Keratinocyte (primary cell): ENCODE measurements around the gene SH2D2A. TPM values are rescaled to one million over a fixed set of nuclear protein-coding genes. Genes with fewer than 3 reads are reported as not detected.

ENCODE experiments used
- DNase-seq: peaks from one replicate; pipeline ENCODE4 v3.0.0-alpha.2; 2011; ENCODE audit warnings: low read depth, missing footprints, low spot score
- FAIRE-seq: peaks from 2 replicates; lab custom pipeline; 2011; peaks lifted over from hg19 to GRCh38; lab: Jason Lieb, UNC
- H2AFZ ChIP-seq: 2 replicates; pipeline ENCODE4 v1.6.0; 2012; ENCODE audit warnings: low read length, control low read depth, inconsistent platforms; ENCODE audit not compliant: control insufficient read depth
- H3K27ac ChIP-seq: 2 replicates; pipeline ENCODE4 v1.5.1; 2011; ENCODE audit warnings: low read length; ENCODE audit not compliant: control insufficient read depth, insufficient read depth
- H3K27me3 ChIP-seq: 3 replicates; pipeline ENCODE4 v1.6.0; 2011; ENCODE audit warnings: low read length; ENCODE audit not compliant: control insufficient read depth, insufficient read depth; ENCODE audit errors: extremely low read depth
- H3K36me3 ChIP-seq, 2 experiments: 2 replicates in 1 of 2; 3 replicates in 1 of 2; pipeline ENCODE4 v1.5.1; 2011; ENCODE audit warnings: low read length in 2 of 2, mild to moderate bottlenecking in 1 of 2; ENCODE audit not compliant: control insufficient read depth in 2 of 2, insufficient read depth in 2 of 2; ENCODE audit errors: extremely low read depth in 1 of 2
- H3K4me1 ChIP-seq: 3 replicates; pipeline ENCODE4 v1.5.1; 2011; ENCODE audit warnings: low read length; ENCODE audit not compliant: control insufficient read depth, insufficient read depth; ENCODE audit errors: extremely low read depth
- H3K4me2 ChIP-seq: 3 replicates; pipeline ENCODE4 v1.6.0; 2011; ENCODE audit warnings: low read depth, low read length; ENCODE audit not compliant: control insufficient read depth, insufficient read depth; ENCODE audit errors: extremely low read depth
- H3K4me3 ChIP-seq, 3 experiments: fragments of 200-600 bp in 1 of 3; sonication (generic) in 1 of 3; 2 replicates in 2 of 3; 3 replicates in 1 of 3; pipeline ENCODE4 v1.5.1; 2011 to 2016; ENCODE audit warnings: low read length in 3 of 3, mild to moderate bottlenecking in 3 of 3, control low read depth in 2 of 3, inconsistent platforms in 1 of 3, low read depth in 1 of 3, mixed read lengths in 1 of 3, mixed run types in 1 of 3, moderate library complexity in 1 of 3; ENCODE audit not compliant: control insufficient read depth in 2 of 3, insufficient read depth in 2 of 3; ENCODE audit errors: extremely low read depth in 1 of 3
- H3K79me2 ChIP-seq: 2 replicates; pipeline ENCODE4 v1.6.0; 2012; ENCODE audit warnings: low read length; ENCODE audit not compliant: control insufficient read depth, insufficient read depth
- H3K9ac ChIP-seq: 3 replicates; pipeline ENCODE4 v1.6.0; 2011; ENCODE audit warnings: low read length; ENCODE audit not compliant: control insufficient read depth, insufficient read depth; ENCODE audit errors: extremely low read depth
- H3K9me1 ChIP-seq: 3 replicates; pipeline ENCODE4 v1.6.0; 2011; ENCODE audit warnings: low read length; ENCODE audit not compliant: control insufficient read depth, insufficient read depth; ENCODE audit errors: extremely low read depth
- H3K9me3 ChIP-seq: 2 replicates; pipeline ENCODE4 v1.5.1; 2012; ENCODE audit warnings: low read depth, low read length; ENCODE audit not compliant: control insufficient read depth
- H4K20me1 ChIP-seq: 3 replicates; pipeline ENCODE4 v1.6.0; 2011; ENCODE audit warnings: low read length; ENCODE audit not compliant: control insufficient read depth, insufficient read depth; ENCODE audit errors: extremely low read depth
- EZH2 ChIP-seq: IDR thresholded peaks from one replicate; pipeline ENCODE4 v1.6.1; 2012; ENCODE audit warnings: inconsistent platforms, mild to moderate bottlenecking, low read length, moderate library complexity
- dilution Hi-C: fragments of 300-500 bp; cut with MboI; formaldehyde crosslinking; loops from one replicate; pipeline ENCODE4 v1.7.0; 2020; ENCODE audit warnings: low sequenced_read_pairs; ENCODE audit not compliant: extremely low pct_ligation_motif_present
- polyA plus RNA-seq, 5 experiments: library from polyadenylated mRNA; depleted of rRNA in 3 of 5; stranded (reverse) in 3 of 5; stranded (forward) in 1 of 5; unstranded in 1 of 5; fragments of >200 nt; gene quantifications; 1 replicate in 1 of 5; 2 replicates in 3 of 5; 3 replicates in 1 of 5; pipeline versions ENCODE4 v1.2.1 to v1.2.3, GENCODE V29; 2011 to 2012; ENCODE audit warnings: missing spikeins in 2 of 5, low read depth in 1 of 5, low replicate concordance in 1 of 5
- TF ChIP-seq, protein P1 (sequence below), 3 experiments: IDR thresholded peaks in 1 of 3; conservative IDR thresholded peaks in 1 of 3; optimal IDR thresholded peaks in 1 of 3; 2 replicates in 2 of 3; 3 replicates in 1 of 3; pipeline versions ENCODE3 to v1.5.1; 2011; ENCODE audit warnings: low read length in 3 of 3, mild to moderate bottlenecking in 3 of 3, moderate library complexity in 2 of 3, control low read depth in 1 of 3, inconsistent platforms in 1 of 3; ENCODE audit not compliant: insufficient read depth in 2 of 3; ENCODE audit errors: extremely low read depth in 1 of 3

The SH2D2A gene
- polyA plus RNA-seq, 1 donor (not counting 4 experiments of a cell fraction or from before 2014, with no cell fraction given), result 2.5 TPM

DNA sequence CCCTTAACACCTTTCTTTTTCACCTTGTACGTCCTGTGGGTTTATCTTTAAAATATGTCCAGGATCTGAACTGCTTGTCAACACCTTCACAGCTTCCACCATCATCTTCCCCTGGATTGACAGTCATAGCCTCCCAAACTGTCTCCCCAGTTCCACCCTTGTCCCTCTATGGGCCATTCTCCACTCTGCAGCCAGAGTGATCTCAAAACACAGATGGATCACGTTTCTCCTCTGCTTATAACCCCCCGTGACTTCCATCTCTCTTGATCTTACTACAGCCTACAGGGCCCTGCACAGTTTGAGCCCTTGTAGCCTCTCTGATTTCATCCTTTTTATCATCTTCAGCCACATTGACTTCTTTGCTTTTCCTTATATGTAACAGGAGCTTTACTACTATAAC lies 38.0 kb upstream of the SH2D2A start:
- no peak overlapping the region for H3K4me2 ChIP-seq
- no peak for FAIRE-seq
- no peaks in the 10 kb centered on the region for H3K9me3 ChIP-seq
- H3K27me3 ChIP-seq, result peaks cover 60% of the 10 kb centered on the region
- no peaks in the 10 kb centered on the region for H3K9me1 ChIP-seq
- H3K4me3 ChIP-seq, result no peak overlapping the region
- TF ChIP-seq, protein P1, sequence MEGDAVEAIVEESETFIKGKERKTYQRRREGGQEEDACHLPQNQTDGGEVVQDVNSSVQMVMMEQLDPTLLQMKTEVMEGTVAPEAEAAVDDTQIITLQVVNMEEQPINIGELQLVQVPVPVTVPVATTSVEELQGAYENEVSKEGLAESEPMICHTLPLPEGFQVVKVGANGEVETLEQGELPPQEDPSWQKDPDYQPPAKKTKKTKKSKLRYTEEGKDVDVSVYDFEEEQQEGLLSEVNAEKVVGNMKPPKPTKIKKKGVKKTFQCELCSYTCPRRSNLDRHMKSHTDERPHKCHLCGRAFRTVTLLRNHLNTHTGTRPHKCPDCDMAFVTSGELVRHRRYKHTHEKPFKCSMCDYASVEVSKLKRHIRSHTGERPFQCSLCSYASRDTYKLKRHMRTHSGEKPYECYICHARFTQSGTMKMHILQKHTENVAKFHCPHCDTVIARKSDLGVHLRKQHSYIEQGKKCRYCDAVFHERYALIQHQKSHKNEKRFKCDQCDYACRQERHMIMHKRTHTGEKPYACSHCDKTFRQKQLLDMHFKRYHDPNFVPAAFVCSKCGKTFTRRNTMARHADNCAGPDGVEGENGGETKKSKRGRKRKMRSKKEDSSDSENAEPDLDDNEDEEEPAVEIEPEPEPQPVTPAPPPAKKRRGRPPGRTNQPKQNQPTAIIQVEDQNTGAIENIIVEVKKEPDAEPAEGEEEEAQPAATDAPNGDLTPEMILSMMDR (optimal IDR thresholded peaks at IDR 0.05 in 1 of 3, IDR thresholded peaks at IDR 0.05 in 1 of 3, conservative IDR thresholded peaks at IDR 0.05 in 1 of 3; ENCODE audit: extremely low read depth in 1 of 3, insufficient read depth in 2 of 3, low read length in 3 of 3), result no peak
- no peak for TF ChIP-seq EZH2
- dilution Hi-C loops, result no loop called here
- H3K9ac ChIP-seq, result no peak overlapping the region
- no peaks in the 10 kb centered on the region for H3K36me3 ChIP-seq
- no peak overlapping the region for H3K27ac ChIP-seq
- no peak for DNase-seq
- H2AFZ ChIP-seq, result no peak overlapping the region
- H3K4me1 ChIP-seq, result peaks cover 4% of the 10 kb centered on the region
- no peaks in the 10 kb centered on the region for H4K20me1 ChIP-seq
- H3K79me2 ChIP-seq, result no peaks in the 10 kb centered on the region

DNA sequence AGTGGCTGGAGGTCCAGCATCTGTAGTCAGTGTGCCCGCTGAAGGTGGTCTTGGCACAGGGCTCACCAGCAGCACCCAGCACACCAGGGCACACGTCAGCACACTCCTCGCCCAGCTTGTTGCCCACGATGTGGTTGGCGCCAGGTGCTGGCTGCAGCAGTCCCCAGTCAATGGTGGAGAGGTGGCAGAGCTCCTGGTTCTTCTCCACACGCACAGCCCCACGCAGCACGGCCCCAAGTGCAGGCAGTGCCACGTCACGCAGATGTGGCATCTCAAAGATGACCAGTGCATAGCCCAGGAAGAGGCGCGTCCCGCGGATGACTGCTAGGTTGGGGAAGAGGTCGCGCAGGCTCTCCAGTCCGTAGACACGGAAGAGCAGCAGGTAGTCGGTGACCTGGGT lies 37.1 kb upstream of the SH2D2A start:
- no peak overlapping the region for H3K4me2 ChIP-seq
- H2AFZ ChIP-seq, result no peak overlapping the region
- H3K4me1 ChIP-seq, result no peaks in the 10 kb centered on the region
- H3K9ac ChIP-seq, result no peak overlapping the region
- H3K4me3 ChIP-seq, result no peak overlapping the region
- no peaks in the 10 kb centered on the region for H3K9me3 ChIP-seq
- H3K27ac ChIP-seq, result no peak overlapping the region
- peaks cover 58% of the 10 kb centered on the region for H3K27me3 ChIP-seq
- DNase-seq (no peak), FAIRE-seq (no peak)
- H3K9me1 ChIP-seq, result no peaks in the 10 kb centered on the region
- TF ChIP-seq, protein P1 (optimal IDR thresholded peaks at IDR 0.05 in 1 of 3, IDR thresholded peaks at IDR 0.05 in 1 of 3, conservative IDR thresholded peaks at IDR 0.05 in 1 of 3; ENCODE audit: extremely low read depth in 1 of 3, insufficient read depth in 2 of 3, low read length in 3 of 3), result no peak
- no peak for TF ChIP-seq EZH2
- dilution Hi-C loops, result no loop called here
- H4K20me1 ChIP-seq, result no peaks in the 10 kb centered on the region
- no peaks in the 10 kb centered on the region for H3K79me2 ChIP-seq
- no peaks in the 10 kb centered on the region for H3K36me3 ChIP-seq
